ENCODE data around the gene DCAF12L1. TPM values are rescaled to one million over a fixed set of nuclear protein-coding genes. Genes with fewer than 3 reads are reported as not detected.

DCAF12L1 gene
- total RNA-seq (not detected), total RNA-seq (0 to 0.06 (median 0) reads per million in 29 experiments)
- not detected for total RNA-seq (2013)

- H3K4me1 Mint-ChIP-seq, result no peaks in the 10 kb centered on the region
- no peaks in the 10 kb centered on the region for H3K36me3 Mint-ChIP-seq
Observed at GRCh38 chrX:126552313-126553022, at the start of gene DCAF12L1. Gene DCAF12L1, minus strand, starts transcription at chrX:126552814. Its CDS starts 206 bp downstream, at chrX:126552608.

DNA sequence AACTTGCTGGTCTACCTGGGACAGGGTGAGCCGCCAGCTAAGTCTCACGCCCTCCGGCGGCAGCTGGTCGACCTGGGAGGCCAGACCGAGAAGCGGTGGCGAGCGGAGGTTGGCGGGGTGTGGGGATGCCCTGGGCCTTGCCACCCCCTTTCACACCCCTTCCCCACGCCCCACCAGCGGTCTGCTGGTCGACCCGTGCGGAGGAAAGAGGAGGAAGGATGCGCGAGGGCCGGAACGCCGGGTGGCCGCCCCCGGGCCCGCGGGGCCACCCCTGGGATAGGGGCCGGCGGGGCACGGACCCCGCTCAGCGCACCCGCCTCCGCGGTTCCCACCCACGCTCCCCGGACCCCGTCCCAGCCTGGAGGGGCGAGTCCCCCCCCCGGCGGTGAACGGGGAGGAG lies 28.3 kb upstream of the DCAF12L1 start:
- 48% methylated on average over 5 of the region's 39 CpGs for WGBS (ENCODE audit: insufficient coverage)
- CTCF ChIA-PET, result no interaction called here
- ATAC-seq (replicated peaks in 1 of 4), result no peak

More at GRCh38 chrX:126552313-126553022, at the start of gene DCAF12L1:
- DNase-seq (no peak), ATAC-seq (replicated peaks in 1 of 4) (no peak)
- ChIA-PET CTCF (no interaction called here), POLR2A (no interaction called here)
- WGBS (ENCODE audit: insufficient coverage), result 29% methylated on average over 51 of the region's 83 CpGs
- H3K4me1 ChIP-seq (ENCODE audit: control insufficient read depth in 1 of 2, extremely low read depth in 1 of 2, insufficient read depth in 2 of 2, low read length in 2 of 2), result no peaks in the 10 kb centered on the region
- no peaks in the 10 kb centered on the region for H3K36me3 ChIP-seq (ENCODE audit: control insufficient read depth in 2 of 2, extremely low read depth in 1 of 2, insufficient read depth in 1 of 2, low read length in 1 of 2)
- H3K9me3 ChIP-seq, result no peaks in the 10 kb centered on the region
- Mint-ChIP-seq H3K27me3 (peaks cover 2 to 16% of the 10 kb centered on the region in 2 donors), H3K4me3 (no peak within 1 kb of the TSS), H3K9me3 (no peaks in the 10 kb centered on the region), H3K27ac (no peak within 1 kb of the TSS)
- H3K4me3 ChIP-seq (ENCODE audit: control insufficient read depth in 1 of 2, extremely low read depth in 1 of 2, low read length in 1 of 2), result no peak within 1 kb of the TSS
- no peak within 1 kb of the TSS for H3K27ac ChIP-seq (ENCODE audit: low read length)
- no peaks in the 10 kb centered on the region for H3K27me3 ChIP-seq (replicated peaks in 1 of 2; ENCODE audit: control insufficient read depth in 2 of 2, extremely low read depth in 1 of 2, insufficient read depth in 2 of 2, low read length in 1 of 2)

GRCh38 chrX:126575911-126576310 lies 23.3 kb upstream of the DCAF12L1 start:
- ChIA-PET POLR2A (interaction anchor here in 1 of 2 donors (0.6 kb wide), 1 partner anchor 108 kb away, joined by 3 read pairs; no protein-coding TSS in a partner anchor), CTCF (no interaction called here)
- no peak for DNase-seq
- no CpG with 5 or more reads among the region's 1 CpG for WGBS (ENCODE audit: insufficient coverage)
- Histone ChIP-seq H3K9me3 (peaks cover 2% of the 10 kb centered on the region), H3K4me1 (ENCODE audit: control insufficient read depth in 1 of 2, extremely low read depth in 1 of 2, insufficient read depth in 2 of 2, low read length in 2 of 2) (no peaks in the 10 kb centered on the region), H3K36me3 (ENCODE audit: control insufficient read depth in 2 of 2, extremely low read depth in 1 of 2, insufficient read depth in 1 of 2, low read length in 1 of 2) (no peaks in the 10 kb centered on the region), H3K4me3 (ENCODE audit: control insufficient read depth in 1 of 2, extremely low read depth in 1 of 2, low read length in 1 of 2) (no peak overlapping the region), H3K27ac (ENCODE audit: low read length) (no peak overlapping the region), H3K27me3 (replicated peaks in 1 of 2; ENCODE audit: control insufficient read depth in 2 of 2, extremely low read depth in 1 of 2, insufficient read depth in 2 of 2, low read length in 1 of 2) (no peaks in the 10 kb centered on the region)
- peaks cover 0 to 2% (median 0%) of the 10 kb centered on the region in 3 donors for H3K9me3 Mint-ChIP-seq
- ATAC-seq (replicated peaks in 1 of 4), result no peak
- H3K27me3 Mint-ChIP-seq, result no peaks in the 10 kb centered on the region
- no peak overlapping the region for H3K27ac Mint-ChIP-seq
- H3K4me1 Mint-ChIP-seq, result no peaks in the 10 kb centered on the region
- H3K36me3 Mint-ChIP-seq, result no peaks in the 10 kb centered on the region
- no peak overlapping the region for H3K4me3 Mint-ChIP-seq

More for the DNA sequence above, 28.3 kb upstream of the DCAF12L1 start:
- no peak for DNase-seq
- Histone ChIP-seq H3K9me3 (peaks cover 2% of the 10 kb centered on the region), H3K27me3 (replicated peaks in 1 of 2; ENCODE audit: control insufficient read depth in 2 of 2, extremely low read depth in 1 of 2, insufficient read depth in 2 of 2, low read length in 1 of 2) (no peaks in the 10 kb centered on the region), H3K4me1 (ENCODE audit: control insufficient read depth in 1 of 2, extremely low read depth in 1 of 2, insufficient read depth in 2 of 2, low read length in 2 of 2) (no peaks in the 10 kb centered on the region), H3K36me3 (ENCODE audit: control insufficient read depth in 2 of 2, extremely low read depth in 1 of 2, insufficient read depth in 1 of 2, low read length in 1 of 2) (no peaks in the 10 kb centered on the region), H3K4me3 (ENCODE audit: control insufficient read depth in 1 of 2, extremely low read depth in 1 of 2, low read length in 1 of 2) (no peak overlapping the region), H3K27ac (ENCODE audit: low read length) (no peak overlapping the region)
- no peak overlapping the region for H3K4me3 Mint-ChIP-seq
- no peaks in the 10 kb centered on the region for H3K36me3 Mint-ChIP-seq
- H3K27me3 Mint-ChIP-seq, result peaks cover 0 to 3% of the 10 kb centered on the region in 2 donors
- no peaks in the 10 kb centered on the region for H3K4me1 Mint-ChIP-seq
- no peak overlapping the region for H3K27ac Mint-ChIP-seq
- peaks cover 0 to 2% (median 0%) of the 10 kb centered on the region in 3 donors for H3K9me3 Mint-ChIP-seq
- POLR2A ChIA-PET, result no interaction called here

DNA sequence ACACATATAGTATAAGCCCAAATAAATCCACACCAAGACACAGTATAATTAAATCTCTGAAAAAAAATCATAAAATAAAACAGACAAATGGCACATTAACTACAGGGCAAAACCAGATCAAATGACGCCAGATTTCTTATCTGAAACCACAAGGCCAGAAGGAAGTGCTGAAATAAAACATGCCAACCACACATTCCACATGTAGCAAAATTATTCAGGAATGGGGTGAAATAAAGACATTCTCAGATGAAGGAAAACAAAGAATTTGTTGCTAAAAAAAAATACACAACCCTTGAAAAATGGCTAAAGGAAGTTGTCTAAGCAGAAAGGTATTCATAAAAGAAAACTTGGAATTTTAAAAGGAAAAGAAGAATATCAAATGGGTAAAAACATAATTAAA lies 4.5 kb upstream of the DCAF12L1 start:
- no peaks in the 10 kb centered on the region for H3K36me3 Mint-ChIP-seq
- ChIA-PET POLR2A (no interaction called here), CTCF (no interaction called here)
- Histone ChIP-seq H3K36me3 (ENCODE audit: control insufficient read depth in 2 of 2, extremely low read depth in 1 of 2, insufficient read depth in 1 of 2, low read length in 1 of 2) (no peaks in the 10 kb centered on the region), H3K4me3 (ENCODE audit: control insufficient read depth in 1 of 2, extremely low read depth in 1 of 2, low read length in 1 of 2) (no peak overlapping the region), H3K9me3 (no peaks in the 10 kb centered on the region), H3K4me1 (ENCODE audit: control insufficient read depth in 1 of 2, extremely low read depth in 1 of 2, insufficient read depth in 2 of 2, low read length in 2 of 2) (no peaks in the 10 kb centered on the region), H3K27ac (ENCODE audit: low read length) (no peak overlapping the region), H3K27me3 (replicated peaks in 1 of 2; ENCODE audit: control insufficient read depth in 2 of 2, extremely low read depth in 1 of 2, insufficient read depth in 2 of 2, low read length in 1 of 2) (no peaks in the 10 kb centered on the region)
- no peak overlapping the region for H3K27ac Mint-ChIP-seq
- H3K27me3 Mint-ChIP-seq, result peaks cover 0 to 11% of the 10 kb centered on the region in 2 donors
- DNase-seq (no peak), ATAC-seq (replicated peaks in 1 of 4) (no peak)
- no peaks in the 10 kb centered on the region for H3K9me3 Mint-ChIP-seq
- no CpG with 5 or more reads among the region's 1 CpG for WGBS (ENCODE audit: insufficient coverage)
- H3K4me1 Mint-ChIP-seq, result no peaks in the 10 kb centered on the region
- H3K4me3 Mint-ChIP-seq, result no peak overlapping the region

DNA sequence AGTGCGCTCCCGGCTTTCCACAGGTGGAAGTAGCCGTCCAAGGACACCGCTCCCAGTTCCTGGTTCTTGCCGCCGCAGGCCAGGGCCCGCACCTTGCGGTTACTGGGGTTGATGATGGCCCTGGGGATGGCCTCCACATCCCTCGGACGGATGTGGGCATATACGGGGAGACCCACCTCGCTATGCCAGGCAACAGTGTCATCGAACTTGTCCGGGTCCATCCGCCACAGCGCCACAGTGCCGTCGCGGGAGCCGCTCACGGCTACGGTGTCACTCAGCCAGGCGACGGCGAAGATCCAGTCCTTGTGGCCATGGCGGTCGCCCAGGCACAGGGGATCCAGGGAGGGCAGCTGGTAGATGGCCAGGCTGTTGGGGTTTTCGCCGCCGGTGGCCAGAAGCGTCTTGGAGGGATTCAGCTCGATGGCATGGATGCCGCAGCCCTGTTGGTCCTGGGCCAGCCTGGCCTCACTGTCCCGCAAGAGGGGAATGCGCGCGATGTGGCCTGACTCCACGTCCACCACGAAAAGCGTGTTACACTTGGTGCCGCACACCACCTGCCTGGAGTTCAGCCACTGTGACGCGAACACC lies 795 bp downstream of the DCAF12L1 start:
- no peak overlapping the region for H3K27ac ChIP-seq (ENCODE audit: low read length)
- H3K4me3 Mint-ChIP-seq, result no peak overlapping the region
- POLR2A ChIA-PET, result no interaction called here
- H3K4me1 ChIP-seq (ENCODE audit: control insufficient read depth in 1 of 2, extremely low read depth in 1 of 2, insufficient read depth in 2 of 2, low read length in 2 of 2), result no peaks in the 10 kb centered on the region
- H3K36me3 ChIP-seq (ENCODE audit: control insufficient read depth in 2 of 2, extremely low read depth in 1 of 2, insufficient read depth in 1 of 2, low read length in 1 of 2), result no peaks in the 10 kb centered on the region
- 95% methylated on average over 33 of the region's 43 CpGs for WGBS (ENCODE audit: insufficient coverage)
- DNase-seq, result no peak
- H3K9me3 Mint-ChIP-seq, result no peaks in the 10 kb centered on the region
- no peak for ATAC-seq (replicated peaks in 1 of 4)
- no peak overlapping the region for H3K27ac Mint-ChIP-seq
- no peaks in the 10 kb centered on the region for H3K9me3 ChIP-seq
- H3K36me3 Mint-ChIP-seq, result no peaks in the 10 kb centered on the region
- H3K27me3 Mint-ChIP-seq, result peaks cover 2 to 16% of the 10 kb centered on the region in 2 donors
- no peaks in the 10 kb centered on the region for H3K27me3 ChIP-seq (replicated peaks in 1 of 2; ENCODE audit: control insufficient read depth in 2 of 2, extremely low read depth in 1 of 2, insufficient read depth in 2 of 2, low read length in 1 of 2)
- CTCF ChIA-PET, result no interaction called here
- no peak overlapping the region for H3K4me3 ChIP-seq (ENCODE audit: control insufficient read depth in 1 of 2, extremely low read depth in 1 of 2, low read length in 1 of 2)
- H3K4me1 Mint-ChIP-seq, result no peaks in the 10 kb centered on the region

- CTCF ChIA-PET, result no interaction called here
- H3K27me3 ChIP-seq (replicated peaks in 1 of 2; ENCODE audit: control insufficient read depth in 2 of 2, extremely low read depth in 1 of 2, insufficient read depth in 2 of 2, low read length in 1 of 2), result no peaks in the 10 kb centered on the region
- no CpG with 5 or more reads among the region's 17 CpGs for WGBS (ENCODE audit: insufficient coverage)
Observed at GRCh38 chrX:126551306-126551705, 1.3 kb downstream of the DCAF12L1 start.

More at GRCh38 chrX:126551306-126551705, 1.3 kb downstream of the DCAF12L1 start:
- POLR2A ChIA-PET, result no interaction called here
- no peaks in the 10 kb centered on the region for H3K36me3 Mint-ChIP-seq
- ATAC-seq (replicated peaks in 1 of 4), result no peak
- no peaks in the 10 kb centered on the region for H3K4me1 Mint-ChIP-seq
- no peak overlapping the region for H3K4me3 Mint-ChIP-seq
- Histone ChIP-seq H3K9me3 (no peaks in the 10 kb centered on the region), H3K36me3 (ENCODE audit: control insufficient read depth in 2 of 2, extremely low read depth in 1 of 2, insufficient read depth in 1 of 2, low read length in 1 of 2) (no peaks in the 10 kb centered on the region), H3K4me1 (ENCODE audit: control insufficient read depth in 1 of 2, extremely low read depth in 1 of 2, insufficient read depth in 2 of 2, low read length in 2 of 2) (no peaks in the 10 kb centered on the region), H3K27ac (ENCODE audit: low read length) (no peak overlapping the region), H3K4me3 (ENCODE audit: control insufficient read depth in 1 of 2, extremely low read depth in 1 of 2, low read length in 1 of 2) (no peak overlapping the region)
- H3K9me3 Mint-ChIP-seq, result no peaks in the 10 kb centered on the region
- H3K27ac Mint-ChIP-seq, result no peak overlapping the region
- no peak for DNase-seq
- H3K27me3 Mint-ChIP-seq, result peaks cover 2 to 16% of the 10 kb centered on the region in 2 donors
